Stomach smooth muscle (tissue), 2 donors: ENCODE results near the gene GNAO1.

Experiments
- H3K27ac ChIP-seq: one replicate; pipeline ENCODE4 v1.7.0; 2013; ENCODE audit warnings: mild to moderate bottlenecking, low read length, inconsistent platforms
- H3K27me3 ChIP-seq, 2 donors: one replicate each; pipeline ENCODE4 v1.7.0; 2013; ENCODE audit warnings: low read length in 2 of 2; ENCODE audit not compliant: insufficient read depth in 2 of 2, control insufficient read depth in 1 of 2
- H3K36me3 ChIP-seq, 2 donors: one replicate each; pipeline ENCODE4 v1.7.0; 2013; ENCODE audit warnings: low read length in 2 of 2; ENCODE audit not compliant: control insufficient read depth in 2 of 2, insufficient read depth in 2 of 2
- H3K4me1 ChIP-seq: one replicate; pipeline ENCODE4 v1.7.0; 2013; ENCODE audit warnings: low read length; ENCODE audit not compliant: control insufficient read depth, insufficient read depth
- H3K4me3 ChIP-seq, 2 donors: one replicate each; pipeline ENCODE4 v1.7.0; 2013; ENCODE audit warnings: low read length in 2 of 2
- H3K9ac ChIP-seq, 2 donors: one replicate each; pipeline ENCODE4 v1.7.0; 2013; ENCODE audit warnings: low read length in 2 of 2, mild to moderate bottlenecking in 1 of 2
- H3K9me3 ChIP-seq, 2 donors: one replicate each; pipeline ENCODE4 v1.7.0; 2013; ENCODE audit warnings: low read length in 2 of 2; ENCODE audit not compliant: control insufficient read depth in 2 of 2
- donor health status: healthy.
- donor health status: Pancreatic carcinoma.

GNAO1 gene

GRCh38 chr16:56349086-56349415 lies 157.8 kb downstream of the GNAO1 start:
- no peak overlapping the region for H3K9ac ChIP-seq
- H3K27me3 ChIP-seq = no peaks in the 10 kb centered on the region
- H3K36me3 ChIP-seq = peaks cover 0 to 28% of the 10 kb centered on the region in 2 donors
- no peak overlapping the region for H3K27ac ChIP-seq
- H3K9me3 ChIP-seq = no peaks in the 10 kb centered on the region
- H3K4me1 ChIP-seq = no peaks in the 10 kb centered on the region
- no peak overlapping the region for H3K4me3 ChIP-seq

GRCh38 chr16:56349711-56350161 lies 158.4 kb downstream of the GNAO1 start:
- Histone ChIP-seq H3K9me3 (no peaks in the 10 kb centered on the region), H3K4me1 (no peaks in the 10 kb centered on the region), H3K4me3 (no peak overlapping the region), H3K36me3 (peaks cover 0 to 23% of the 10 kb centered on the region in 2 donors), H3K9ac (no peak overlapping the region), H3K27ac (no peak overlapping the region), H3K27me3 (no peaks in the 10 kb centered on the region)

- Histone ChIP-seq H3K36me3 (peaks cover 0 to 16% of the 10 kb centered on the region in 2 donors), H3K9me3 (no peaks in the 10 kb centered on the region), H3K4me3 (no peak overlapping the region), H3K27me3 (no peaks in the 10 kb centered on the region), H3K27ac (no peak overlapping the region), H3K9ac (no peak overlapping the region), H3K4me1 (no peaks in the 10 kb centered on the region)
Observed at GRCh38 chr16:56350491-56351405, 159.5 kb downstream of the GNAO1 start.

- Histone ChIP-seq H3K27ac (no peak overlapping the region), H3K9ac (no peak overlapping the region), H3K27me3 (no peaks in the 10 kb centered on the region), H3K36me3 (peaks cover 0 to 9% of the 10 kb centered on the region in 2 donors), H3K4me1 (peaks cover 7% of the 10 kb centered on the region), H3K4me3 (no peak overlapping the region), H3K9me3 (no peaks in the 10 kb centered on the region)
Observed at GRCh38 chr16:56351481-56351880, 160.2 kb downstream of the GNAO1 start.

- no peaks in the 10 kb centered on the region for H3K27me3 ChIP-seq
- H3K4me1 ChIP-seq = peaks cover 7% of the 10 kb centered on the region
- no peak overlapping the region for H3K9ac ChIP-seq
- H3K9me3 ChIP-seq = no peaks in the 10 kb centered on the region
- H3K4me3 ChIP-seq = no peak overlapping the region
- H3K27ac ChIP-seq = no peak overlapping the region
- peaks cover 0 to 9% of the 10 kb centered on the region in 2 donors for H3K36me3 ChIP-seq
Observed at GRCh38 chr16:56352351-56353053, 161.2 kb downstream of the GNAO1 start.

- Histone ChIP-seq H3K27me3 (no peaks in the 10 kb centered on the region), H3K36me3 (peaks cover 0 to 9% of the 10 kb centered on the region in 2 donors), H3K27ac (no peak overlapping the region), H3K4me1 (peaks cover 7% of the 10 kb centered on the region), H3K9me3 (no peaks in the 10 kb centered on the region), H3K9ac (no peak overlapping the region), H3K4me3 (no peak overlapping the region)
Observed at GRCh38 chr16:56353054-56353921, 162.0 kb downstream of the GNAO1 start.

GRCh38 chr16:56354016-56354415 lies 162.7 kb downstream of the GNAO1 start:
- H3K9me3 ChIP-seq = no peaks in the 10 kb centered on the region
- H3K4me3 ChIP-seq = no peak overlapping the region
- no peak overlapping the region for H3K9ac ChIP-seq
- peaks cover 0 to 7% of the 10 kb centered on the region in 2 donors for H3K36me3 ChIP-seq
- no peaks in the 10 kb centered on the region for H3K27me3 ChIP-seq
- no peak overlapping the region for H3K27ac ChIP-seq
- peaks cover 7% of the 10 kb centered on the region for H3K4me1 ChIP-seq

- H3K9ac ChIP-seq = no peak overlapping the region
- no peak overlapping the region for H3K27ac ChIP-seq
- no peaks in the 10 kb centered on the region for H3K9me3 ChIP-seq
- H3K36me3 ChIP-seq = peaks cover 0 to 5% of the 10 kb centered on the region in 2 donors
- no peak overlapping the region for H3K4me3 ChIP-seq
- peaks cover 7% of the 10 kb centered on the region for H3K4me1 ChIP-seq
- H3K27me3 ChIP-seq = no peaks in the 10 kb centered on the region
Observed at GRCh38 chr16:56354746-56355145, 163.5 kb downstream of the GNAO1 start.

GRCh38 chr16:56355221-56355620 lies 163.9 kb downstream of the GNAO1 start:
- H3K27me3 ChIP-seq = no peaks in the 10 kb centered on the region
- H3K36me3 ChIP-seq = peaks cover 0 to 5% of the 10 kb centered on the region in 2 donors
- no peak overlapping the region for H3K4me3 ChIP-seq
- H3K9me3 ChIP-seq = no peaks in the 10 kb centered on the region
- H3K27ac ChIP-seq = no peak overlapping the region
- no peak overlapping the region for H3K9ac ChIP-seq
- H3K4me1 ChIP-seq = peaks cover 7% of the 10 kb centered on the region

GRCh38 chr16:56355786-56356275 lies 164.5 kb downstream of the GNAO1 start:
- H3K36me3 ChIP-seq = peaks cover 0 to 3% of the 10 kb centered on the region in 2 donors
- H3K9ac ChIP-seq = peak overlapping the region; percentile 72 to 81
- no peaks in the 10 kb centered on the region for H3K27me3 ChIP-seq
- peak overlapping the region; percentile 67 for H3K27ac ChIP-seq
- no peaks in the 10 kb centered on the region for H3K9me3 ChIP-seq
- H3K4me3 ChIP-seq = peak overlapping the region in 1 of 2 donors; percentile 72
- peaks cover 7% of the 10 kb centered on the region for H3K4me1 ChIP-seq
